ENCODE measurements around the gene ANO3.
"Not testable (repeated sequence)": the region's sequence is repeated elsewhere in the genome, so short reads cannot be mapped to it uniquely, and the experiment has no call there.

The ANO3 gene

GRCh38 chr11:26583550-26583949 is 251.6 kb downstream of the ANO3 start:
- Histone ChIP-seq H3K27me3 (ENCODE audit: control insufficient read depth, insufficient read depth, low read length) (no peaks in the 10 kb centered on the region), H3K4me3 (ENCODE audit: low read depth, low read length) (no peak overlapping the region), H3K4me2 (ENCODE audit: low read length) (no peak overlapping the region), H3K36me3 (ENCODE audit: control insufficient read depth, insufficient read depth, low read length) (no peaks in the 10 kb centered on the region), H3K4me1 (no peaks in the 10 kb centered on the region), H3K79me2 (no peaks in the 10 kb centered on the region), H3K9ac (no peak overlapping the region), H2AFZ (no peak overlapping the region), H3K27ac (no peak overlapping the region), H3K9me3 (ENCODE audit: control insufficient read depth, low read length) (no peaks in the 10 kb centered on the region)
- TF ChIP-seq CTCF (IDR thresholded peaks at IDR 0.05) = no peak

- no peak for TF ChIP-seq CTCF (IDR thresholded peaks at IDR 0.05)
- no peaks in the 10 kb centered on the region for H3K27me3 ChIP-seq (ENCODE audit: control insufficient read depth, insufficient read depth, low read length)
- no peak overlapping the region for H2AFZ ChIP-seq
- no peaks in the 10 kb centered on the region for H3K36me3 ChIP-seq (ENCODE audit: control insufficient read depth, insufficient read depth, low read length)
- no peaks in the 10 kb centered on the region for H3K79me2 ChIP-seq
- H3K27ac ChIP-seq = no peak overlapping the region
- no peaks in the 10 kb centered on the region for H3K9me3 ChIP-seq (ENCODE audit: control insufficient read depth, low read length)
- no peak overlapping the region for H3K9ac ChIP-seq
- no peak overlapping the region for H3K4me3 ChIP-seq (ENCODE audit: low read depth, low read length)
- no peaks in the 10 kb centered on the region for H3K4me1 ChIP-seq
- no peak overlapping the region for H3K4me2 ChIP-seq (ENCODE audit: low read length)
Measured at GRCh38 chr11:26584818-26585217, 252.9 kb downstream of the ANO3 start.

GRCh38 chr11:26587073-26587472 is 255.1 kb downstream of the ANO3 start:
- Histone ChIP-seq H3K27me3 (ENCODE audit: control insufficient read depth, insufficient read depth, low read length) (no peaks in the 10 kb centered on the region), H3K9me3 (ENCODE audit: control insufficient read depth, low read length) (no peaks in the 10 kb centered on the region), H3K4me2 (ENCODE audit: low read length) (no peak overlapping the region), H3K27ac (no peak overlapping the region), H3K9ac (no peak overlapping the region), H3K36me3 (ENCODE audit: control insufficient read depth, insufficient read depth, low read length) (no peaks in the 10 kb centered on the region), H2AFZ (no peak overlapping the region), H3K4me1 (no peaks in the 10 kb centered on the region), H3K4me3 (ENCODE audit: low read depth, low read length) (no peak overlapping the region), H3K79me2 (no peaks in the 10 kb centered on the region)
- no peak for TF ChIP-seq CTCF (IDR thresholded peaks at IDR 0.05)

GRCh38 chr11:26593691-26594090 is 261.8 kb downstream of the ANO3 start:
- H3K27ac ChIP-seq = no peak overlapping the region
- no peaks in the 10 kb centered on the region for H3K9me3 ChIP-seq (ENCODE audit: control insufficient read depth, low read length)
- no peak for TF ChIP-seq CTCF (IDR thresholded peaks at IDR 0.05)
- no peaks in the 10 kb centered on the region for H3K36me3 ChIP-seq (ENCODE audit: control insufficient read depth, insufficient read depth, low read length)
- no peaks in the 10 kb centered on the region for H3K4me1 ChIP-seq
- H3K79me2 ChIP-seq = no peaks in the 10 kb centered on the region
- no peak overlapping the region for H2AFZ ChIP-seq
- H3K4me2 ChIP-seq (ENCODE audit: low read length) = no peak overlapping the region
- H3K4me3 ChIP-seq (ENCODE audit: low read depth, low read length) = no peak overlapping the region
- no peak overlapping the region for H3K9ac ChIP-seq
- H3K27me3 ChIP-seq (ENCODE audit: control insufficient read depth, insufficient read depth, low read length) = no peaks in the 10 kb centered on the region

GRCh38 chr11:26595207-26595865 is 263.4 kb downstream of the ANO3 start:
- not testable (repeated sequence) for H3K79me2 ChIP-seq; H3K4me3 ChIP-seq (ENCODE audit: low read depth, low read length); H2AFZ ChIP-seq; H3K9me3 ChIP-seq (ENCODE audit: control insufficient read depth, low read length); H3K27ac ChIP-seq; H3K27me3 ChIP-seq (ENCODE audit: control insufficient read depth, insufficient read depth, low read length); H3K4me2 ChIP-seq (ENCODE audit: low read length); H3K9ac ChIP-seq; H3K36me3 ChIP-seq (ENCODE audit: control insufficient read depth, insufficient read depth, low read length); H3K4me1 ChIP-seq

- H3K9ac ChIP-seq, H3K27ac ChIP-seq, H2AFZ ChIP-seq: not testable (repeated sequence)
Measured at GRCh38 chr11:26597049-26597689, 265.2 kb downstream of the ANO3 start.

More at GRCh38 chr11:26597049-26597689, 265.2 kb downstream of the ANO3 start:
- H3K4me3 ChIP-seq (ENCODE audit: low read depth, low read length); H3K36me3 ChIP-seq (ENCODE audit: control insufficient read depth, insufficient read depth, low read length); H3K9me3 ChIP-seq (ENCODE audit: control insufficient read depth, low read length); H3K4me2 ChIP-seq (ENCODE audit: low read length); H3K27me3 ChIP-seq (ENCODE audit: control insufficient read depth, insufficient read depth, low read length); H3K79me2 ChIP-seq; H3K4me1 ChIP-seq: not testable (repeated sequence)
